Stimulated activated memory B cell treated with anti-CD40 and anti-IgM and Interleukin-4, amounts not matched to agents 10 μg/mL and 1 μg/mL and 100 μg/mL, for 72 hours (primary cell): ENCODE data around the gene KIAA2012.

Experiments
- ATAC-seq: fragments of 150-1000 bp; cut with Tn5 transposase; 2 replicates; pipeline ENCODE4 v1.10.0; 2021
- H3K27ac Mint-ChIP-seq: one replicate; pipeline ENCODE4 v1.8.0; 2022; ENCODE audit warnings: mild to moderate bottlenecking, mixed read lengths
- H3K27me3 Mint-ChIP-seq: one replicate; pipeline ENCODE4 v1.8.0; 2022; ENCODE audit warnings: mixed read lengths
- H3K36me3 Mint-ChIP-seq: one replicate; pipeline ENCODE4 v1.8.0; 2022; ENCODE audit warnings: mixed read lengths
- H3K4me1 Mint-ChIP-seq: one replicate; pipeline ENCODE4 v1.8.0; 2022; ENCODE audit warnings: mixed read lengths
- H3K4me3 Mint-ChIP-seq: one replicate; pipeline ENCODE4 v1.8.0; 2022; ENCODE audit warnings: mild to moderate bottlenecking, moderate library complexity, mixed read lengths
- H3K9me3 Mint-ChIP-seq: one replicate; pipeline ENCODE4 v1.8.0; 2022; ENCODE audit warnings: mixed read lengths

KIAA2012 gene

DNA sequence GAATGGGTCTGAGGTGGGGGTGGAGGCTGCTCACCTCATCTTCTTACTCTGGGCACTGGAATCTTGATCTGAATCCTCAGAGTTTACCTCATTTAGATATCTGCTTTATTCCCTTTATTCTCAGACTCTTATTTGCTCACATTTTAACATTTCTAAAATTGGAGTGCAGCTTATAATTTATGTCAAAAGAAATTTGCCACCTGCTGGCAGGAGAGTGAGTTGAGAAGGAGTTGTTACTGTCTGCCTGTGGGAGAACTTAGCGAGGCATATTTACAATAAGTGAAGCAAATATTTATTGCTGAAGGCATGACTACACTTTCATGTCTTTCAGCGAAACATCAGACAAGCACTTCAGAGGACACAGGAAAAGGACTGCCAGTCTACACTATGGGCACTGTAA, 16.4 kb upstream of the KIAA2012 start:
- Mint-ChIP-seq H3K9me3 (peaks cover 3% of the 10 kb centered on the region), H3K36me3 (no peaks in the 10 kb centered on the region), H3K27me3 (peaks cover 61% of the 10 kb centered on the region), H3K27ac (no peak overlapping the region), H3K4me1 (no peaks in the 10 kb centered on the region), H3K4me3 (no peak overlapping the region)
- ATAC-seq = no peak

DNA sequence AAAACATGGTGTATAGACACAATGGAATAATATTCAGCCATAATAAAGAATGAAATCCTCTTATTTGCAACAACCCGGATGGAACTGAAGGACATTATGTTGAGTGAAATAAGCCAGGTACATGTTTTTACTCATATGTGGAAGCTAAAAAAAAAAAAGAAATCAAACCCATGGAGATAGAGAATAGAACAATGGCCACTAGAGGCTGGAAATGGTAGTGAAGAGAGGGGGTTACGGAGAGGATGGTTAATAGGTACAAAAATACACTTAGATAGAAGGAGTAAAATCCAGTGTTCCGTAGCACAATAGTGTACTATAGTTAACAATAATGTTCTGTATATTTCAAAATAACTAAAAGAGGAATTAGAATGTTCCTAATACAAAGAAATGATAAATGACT, 12.8 kb upstream of the KIAA2012 start:
- ATAC-seq = no peak
- H3K27ac Mint-ChIP-seq = no peak overlapping the region
- peaks cover 3% of the 10 kb centered on the region for H3K9me3 Mint-ChIP-seq
- H3K4me1 Mint-ChIP-seq = no peaks in the 10 kb centered on the region
- peaks cover 57% of the 10 kb centered on the region for H3K27me3 Mint-ChIP-seq
- H3K36me3 Mint-ChIP-seq = no peaks in the 10 kb centered on the region
- H3K4me3 Mint-ChIP-seq = no peak overlapping the region

DNA sequence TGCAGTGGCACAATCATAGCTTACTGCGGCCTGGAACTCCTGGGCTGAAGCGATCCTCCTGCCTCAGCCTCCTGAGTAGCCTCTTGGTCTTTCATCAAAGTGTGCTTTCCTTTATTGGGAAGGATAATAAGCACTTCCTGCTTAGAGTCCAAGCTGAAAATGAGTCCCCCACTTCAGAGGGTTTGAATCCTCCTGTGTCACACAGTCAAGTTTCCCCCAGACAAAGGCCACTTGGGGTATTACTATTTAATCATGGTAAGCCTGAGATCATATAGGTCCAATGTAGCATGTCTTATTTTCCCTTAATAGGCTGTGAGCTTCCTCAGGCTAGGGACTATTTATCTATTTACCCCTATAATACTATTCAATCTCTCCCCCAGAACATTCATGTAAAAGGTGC, 11.4 kb upstream of the KIAA2012 start:
- H3K9me3 Mint-ChIP-seq = peaks cover 3% of the 10 kb centered on the region
- H3K36me3 Mint-ChIP-seq = no peaks in the 10 kb centered on the region
- no peak overlapping the region for H3K4me3 Mint-ChIP-seq
- H3K27ac Mint-ChIP-seq = no peak overlapping the region
- no peaks in the 10 kb centered on the region for H3K4me1 Mint-ChIP-seq
- H3K27me3 Mint-ChIP-seq = peaks cover 49% of the 10 kb centered on the region
- no peak for ATAC-seq

DNA sequence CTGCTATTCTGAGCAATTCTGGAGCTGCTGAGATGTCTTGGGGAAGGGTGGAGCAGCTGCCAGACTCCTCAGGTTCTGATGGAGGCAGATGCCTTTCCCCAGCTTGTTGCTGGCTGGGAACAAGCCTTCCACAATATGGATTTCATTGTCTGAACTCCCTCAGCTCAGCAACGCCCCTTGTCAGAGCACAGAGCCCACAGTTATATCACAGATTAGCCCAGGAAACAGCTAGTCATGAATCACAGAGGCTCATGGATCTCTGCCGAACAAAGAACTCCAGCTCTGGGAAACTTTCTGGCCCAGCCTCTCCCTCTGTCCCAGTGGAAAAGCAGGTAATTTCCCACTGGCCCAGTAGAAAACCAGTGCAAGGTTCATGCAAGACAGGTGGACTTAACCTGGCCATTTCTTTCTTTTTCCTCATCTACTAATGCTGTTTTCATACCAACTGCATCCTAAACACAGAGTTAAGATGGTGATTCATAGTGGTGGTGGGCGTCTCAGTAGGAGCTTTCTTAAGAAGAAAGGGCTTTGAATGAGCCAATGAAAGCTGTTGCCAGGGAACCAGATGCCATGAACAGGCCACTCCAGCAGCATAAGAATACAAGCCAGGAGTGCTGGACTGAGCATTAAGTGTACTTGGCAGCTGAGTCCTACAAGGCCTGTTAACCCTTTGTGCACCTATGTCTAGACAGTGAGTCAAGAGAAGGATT, 8.7 kb upstream of the KIAA2012 start:
- H3K27ac Mint-ChIP-seq = no peak overlapping the region
- H3K9me3 Mint-ChIP-seq = peaks cover 3% of the 10 kb centered on the region
- H3K4me1 Mint-ChIP-seq = no peaks in the 10 kb centered on the region
- no peak overlapping the region for H3K4me3 Mint-ChIP-seq
- no peak for ATAC-seq
- H3K36me3 Mint-ChIP-seq = no peaks in the 10 kb centered on the region
- peaks cover 33% of the 10 kb centered on the region for H3K27me3 Mint-ChIP-seq

DNA sequence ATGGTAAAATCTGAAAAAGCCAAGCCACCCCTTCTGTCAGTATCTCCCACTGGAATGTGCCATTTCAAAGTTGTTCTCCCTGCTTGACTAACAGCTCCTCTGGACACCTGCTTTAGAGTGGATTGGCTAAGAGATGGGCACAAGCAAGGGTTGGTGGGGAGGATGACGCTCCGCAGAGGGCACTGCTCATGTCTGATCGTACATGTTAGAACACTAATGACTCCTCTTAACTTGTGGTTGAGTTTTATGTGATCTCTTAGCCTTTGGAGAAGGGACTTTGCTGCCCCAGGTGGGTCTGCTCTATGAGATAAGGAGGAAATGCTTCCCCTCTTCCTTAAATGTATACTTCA, 8.2 kb upstream of the KIAA2012 start:
- H3K27me3 Mint-ChIP-seq = peaks cover 28% of the 10 kb centered on the region
- no peak overlapping the region for H3K27ac Mint-ChIP-seq
- H3K36me3 Mint-ChIP-seq = no peaks in the 10 kb centered on the region
- H3K4me1 Mint-ChIP-seq = no peaks in the 10 kb centered on the region
- H3K4me3 Mint-ChIP-seq = no peak overlapping the region
- peaks cover 3% of the 10 kb centered on the region for H3K9me3 Mint-ChIP-seq
- ATAC-seq = no peak

DNA sequence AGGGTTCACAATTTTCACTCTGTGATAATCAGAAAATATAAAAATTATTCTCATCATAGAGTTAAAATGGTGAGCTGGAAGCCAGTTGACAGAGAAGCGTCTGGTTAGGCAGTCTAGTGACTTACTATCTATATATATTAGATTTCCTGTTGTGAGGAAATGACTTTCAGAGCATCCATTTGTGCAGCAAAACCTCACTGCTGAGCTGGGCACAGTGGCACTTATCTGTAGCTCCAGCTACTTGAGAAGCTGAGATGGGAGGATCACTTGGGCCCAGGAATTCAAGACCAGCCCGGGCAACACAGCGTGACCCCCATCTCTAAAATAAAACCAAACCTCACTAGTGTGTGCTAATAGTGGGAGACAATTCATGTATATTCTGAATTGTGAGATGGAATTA, 7.2 kb upstream of the KIAA2012 start:
- Mint-ChIP-seq H3K9me3 (no peaks in the 10 kb centered on the region), H3K4me1 (no peaks in the 10 kb centered on the region), H3K27ac (no peak overlapping the region), H3K36me3 (no peaks in the 10 kb centered on the region), H3K4me3 (no peak overlapping the region), H3K27me3 (peaks cover 20% of the 10 kb centered on the region)
- ATAC-seq = no peak

DNA sequence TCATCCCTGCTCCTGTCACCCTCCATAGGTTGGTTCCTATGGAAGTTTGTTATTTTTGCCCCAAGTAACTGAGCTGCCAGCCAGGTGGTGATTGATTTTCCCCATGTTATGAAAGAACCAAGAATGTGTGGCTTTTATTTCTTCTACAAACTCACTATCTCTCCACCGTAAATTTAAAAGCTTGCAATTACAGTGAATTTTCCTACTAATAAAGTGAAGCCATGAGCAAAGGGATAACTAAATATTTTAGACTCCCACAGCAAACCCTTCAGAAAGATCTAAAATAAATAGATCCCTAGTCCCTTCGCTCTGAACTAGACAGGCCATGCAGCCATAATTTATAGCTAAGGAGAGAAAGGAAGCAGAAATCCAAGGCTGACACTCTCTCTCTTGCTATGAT, 6.2 kb upstream of the KIAA2012 start:
- no peak for ATAC-seq
- no peak overlapping the region for H3K4me3 Mint-ChIP-seq
- peaks cover 16% of the 10 kb centered on the region for H3K27me3 Mint-ChIP-seq
- no peaks in the 10 kb centered on the region for H3K4me1 Mint-ChIP-seq
- H3K27ac Mint-ChIP-seq = no peak overlapping the region
- H3K36me3 Mint-ChIP-seq = no peaks in the 10 kb centered on the region
- no peaks in the 10 kb centered on the region for H3K9me3 Mint-ChIP-seq

DNA sequence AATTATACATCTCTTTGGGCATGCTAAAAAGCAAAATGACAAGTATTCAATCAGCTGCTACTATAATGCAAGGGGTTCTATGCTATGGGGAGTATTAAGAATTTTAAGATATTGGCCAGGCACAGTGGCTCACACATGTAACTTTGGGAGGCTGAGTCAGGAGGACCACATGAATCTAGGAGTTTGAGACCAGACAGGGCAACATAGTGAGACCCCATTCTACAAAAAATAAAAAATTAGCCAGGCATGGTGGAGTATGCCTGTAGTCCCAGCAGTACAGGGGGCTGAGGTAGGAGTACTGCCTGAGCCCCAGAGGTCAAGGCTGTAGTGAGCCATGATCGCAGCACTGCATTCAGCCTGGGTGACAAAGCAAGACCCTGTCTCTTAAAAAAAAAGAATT, 5.5 kb upstream of the KIAA2012 start:
- ATAC-seq = no peak
- no peaks in the 10 kb centered on the region for H3K36me3 Mint-ChIP-seq
- H3K9me3 Mint-ChIP-seq = no peaks in the 10 kb centered on the region
- H3K27ac Mint-ChIP-seq = no peak overlapping the region
- peaks cover 16% of the 10 kb centered on the region for H3K27me3 Mint-ChIP-seq
- no peaks in the 10 kb centered on the region for H3K4me1 Mint-ChIP-seq
- no peak overlapping the region for H3K4me3 Mint-ChIP-seq

DNA sequence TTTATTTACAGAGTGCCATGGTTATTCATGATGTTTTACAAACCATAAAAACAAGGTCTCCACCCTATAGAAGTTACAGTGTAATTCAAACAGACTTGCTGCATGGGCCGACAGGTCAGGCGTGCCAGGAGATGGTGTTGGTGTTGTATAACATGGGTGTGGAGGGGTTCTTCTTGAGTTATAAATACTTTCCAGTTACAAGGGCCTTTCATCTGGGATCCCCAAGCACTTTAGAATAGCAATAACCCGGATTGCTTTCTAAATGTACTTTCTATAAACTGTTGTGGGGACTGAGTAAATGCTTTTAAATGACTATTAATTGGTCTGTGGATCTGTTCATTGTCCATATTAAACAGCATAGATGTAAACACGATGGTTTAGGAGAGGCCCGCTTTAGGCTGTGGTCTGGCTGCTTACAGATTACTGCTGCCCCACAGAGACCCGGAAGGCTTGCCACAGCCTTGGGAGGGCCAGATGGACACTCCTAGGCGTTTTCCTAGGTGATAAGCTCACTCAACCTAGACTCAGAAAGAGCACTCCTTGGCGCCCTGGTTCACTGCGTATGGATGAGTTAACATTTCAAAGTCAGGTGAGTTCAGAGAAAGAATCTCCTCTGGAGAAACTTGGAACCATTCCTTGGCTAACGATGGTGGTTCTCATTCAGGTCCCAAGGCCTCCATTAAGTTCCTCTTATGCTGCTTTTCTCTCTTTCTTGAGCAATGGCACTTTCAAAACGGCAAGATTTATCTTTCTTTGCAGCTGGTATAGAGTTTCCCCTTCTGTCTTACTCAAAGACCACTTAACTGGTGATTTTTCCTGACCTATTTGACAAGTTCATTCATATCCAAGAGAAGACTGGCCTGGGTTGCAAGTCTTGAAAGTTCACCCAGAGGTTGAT, 3.6 kb upstream of the KIAA2012 start:
- no peak overlapping the region for H3K4me3 Mint-ChIP-seq
- peaks cover 26% of the 10 kb centered on the region for H3K27me3 Mint-ChIP-seq
- H3K27ac Mint-ChIP-seq = no peak overlapping the region
- H3K9me3 Mint-ChIP-seq = no peaks in the 10 kb centered on the region
- ATAC-seq = no peak
- no peaks in the 10 kb centered on the region for H3K4me1 Mint-ChIP-seq
- no peaks in the 10 kb centered on the region for H3K36me3 Mint-ChIP-seq

DNA sequence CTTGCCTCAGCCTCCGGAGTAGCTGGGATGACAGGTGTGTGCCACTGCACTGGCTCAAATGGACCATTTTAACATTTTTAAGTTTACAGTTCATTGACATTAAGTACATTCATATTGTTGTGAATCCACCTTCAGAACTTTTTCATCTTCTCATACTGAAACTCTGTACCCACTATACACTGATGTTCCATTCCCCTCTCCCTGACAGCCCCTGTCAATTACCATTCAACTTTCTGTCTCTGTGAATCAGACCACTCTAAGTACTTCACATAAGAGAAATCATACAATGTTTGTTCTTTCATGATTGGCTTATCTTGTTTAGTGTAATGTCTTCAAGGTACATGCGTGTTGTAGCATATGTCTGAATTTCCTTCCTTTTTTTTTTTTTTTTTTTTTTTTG, 1.9 kb upstream of the KIAA2012 start:
- Mint-ChIP-seq H3K4me1 (no peaks in the 10 kb centered on the region), H3K36me3 (no peaks in the 10 kb centered on the region), H3K4me3 (no peak overlapping the region), H3K9me3 (no peaks in the 10 kb centered on the region), H3K27ac (no peak overlapping the region), H3K27me3 (peaks cover 16% of the 10 kb centered on the region)
- no peak for ATAC-seq

DNA sequence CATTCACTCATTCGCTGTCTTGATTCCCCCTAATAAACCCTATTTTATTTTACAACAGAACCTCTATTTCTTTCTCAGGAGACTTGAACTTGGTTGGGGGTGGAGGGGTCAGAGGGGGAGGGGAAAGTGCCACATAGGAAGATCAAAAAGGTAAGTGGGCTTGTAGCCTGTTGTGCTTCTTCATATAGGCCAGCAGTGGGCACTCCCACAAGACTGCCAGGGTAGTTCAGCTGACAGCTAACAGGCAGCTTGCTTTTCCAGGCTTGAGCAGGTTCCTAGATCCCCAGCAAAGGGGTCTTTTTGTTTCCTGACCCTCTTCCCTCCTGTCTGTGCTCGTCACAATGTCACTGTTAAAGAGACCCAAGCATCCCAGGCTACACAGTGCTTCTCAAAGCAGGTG, 829 bp upstream of the KIAA2012 start:
- H3K9me3 Mint-ChIP-seq = no peaks in the 10 kb centered on the region
- H3K27ac Mint-ChIP-seq = no peak overlapping the region
- peaks cover 16% of the 10 kb centered on the region for H3K27me3 Mint-ChIP-seq
- no peak for ATAC-seq
- H3K4me1 Mint-ChIP-seq = no peaks in the 10 kb centered on the region
- H3K4me3 Mint-ChIP-seq = no peak overlapping the region
- H3K36me3 Mint-ChIP-seq = no peaks in the 10 kb centered on the region

DNA sequence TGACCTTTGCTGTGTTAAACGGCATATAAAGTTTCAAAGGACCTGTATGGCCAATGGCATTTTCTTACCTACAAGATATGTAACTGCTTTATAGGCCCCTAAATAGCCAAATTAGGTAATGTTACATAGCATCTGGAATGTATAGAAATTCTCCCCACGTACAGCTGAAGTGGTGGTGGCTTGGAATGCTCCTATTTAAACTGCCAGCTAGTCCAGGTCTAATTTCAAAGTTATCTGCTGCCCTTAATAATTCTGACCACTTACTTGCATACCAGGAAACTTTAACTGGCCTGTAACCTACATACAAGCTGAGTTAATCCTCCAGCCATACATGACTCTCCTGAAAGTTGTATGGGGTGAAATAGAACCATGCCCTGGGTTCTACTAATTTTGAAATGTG, 1.3 kb downstream of the KIAA2012 start:
- H3K27me3 Mint-ChIP-seq = peaks cover 16% of the 10 kb centered on the region
- H3K36me3 Mint-ChIP-seq = no peaks in the 10 kb centered on the region
- no peak overlapping the region for H3K4me3 Mint-ChIP-seq
- no peak overlapping the region for H3K27ac Mint-ChIP-seq
- no peaks in the 10 kb centered on the region for H3K4me1 Mint-ChIP-seq
- H3K9me3 Mint-ChIP-seq = no peaks in the 10 kb centered on the region
- no peak for ATAC-seq

DNA sequence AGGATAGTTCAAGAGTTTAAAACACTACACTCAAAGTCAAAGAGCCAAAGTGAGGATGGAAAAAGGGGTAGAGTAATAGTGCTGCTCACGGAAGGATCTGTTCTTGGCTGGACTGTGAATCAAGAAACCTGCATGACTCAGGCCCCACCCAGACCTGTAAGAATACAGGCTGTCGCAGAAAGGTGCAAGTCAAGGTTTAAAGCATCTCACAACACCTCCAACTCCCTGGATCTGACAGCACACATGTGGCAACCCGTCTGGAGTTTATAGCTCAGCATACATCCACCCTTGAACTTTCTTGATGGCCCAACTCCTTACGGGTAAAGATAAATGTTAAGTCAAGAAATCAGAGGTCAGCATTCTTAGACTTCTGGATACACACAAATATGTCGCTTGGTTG, 6.3 kb downstream of the KIAA2012 start:
- Mint-ChIP-seq H3K36me3 (no peaks in the 10 kb centered on the region), H3K4me1 (no peaks in the 10 kb centered on the region), H3K27me3 (no peaks in the 10 kb centered on the region), H3K27ac (no peak overlapping the region), H3K4me3 (no peak overlapping the region), H3K9me3 (no peaks in the 10 kb centered on the region)
- no peak for ATAC-seq

DNA sequence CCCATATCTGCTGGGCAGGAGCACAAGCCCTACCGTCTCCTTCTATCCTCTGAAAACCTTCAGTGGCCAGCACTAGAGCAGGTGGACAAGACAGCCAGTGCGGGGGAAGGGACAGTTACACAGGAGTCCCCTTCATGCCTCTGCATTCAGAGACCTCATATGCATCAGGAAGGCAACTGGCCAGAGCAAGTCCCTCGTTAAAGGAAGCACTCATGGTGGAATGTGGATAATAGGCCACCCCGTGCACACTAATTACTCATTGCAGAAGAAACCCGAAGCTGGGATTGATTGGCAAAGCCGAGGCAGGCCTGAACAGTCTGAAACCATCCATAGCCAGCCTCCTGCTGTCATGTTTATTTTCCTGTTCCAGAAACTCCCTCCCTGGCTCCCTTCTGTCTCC, 11.2 kb downstream of the KIAA2012 start:
- ATAC-seq = no peak
- no peak overlapping the region for H3K4me3 Mint-ChIP-seq
- no peaks in the 10 kb centered on the region for H3K36me3 Mint-ChIP-seq
- H3K9me3 Mint-ChIP-seq = no peaks in the 10 kb centered on the region
- no peaks in the 10 kb centered on the region for H3K4me1 Mint-ChIP-seq
- no peaks in the 10 kb centered on the region for H3K27me3 Mint-ChIP-seq
- no peak overlapping the region for H3K27ac Mint-ChIP-seq

DNA sequence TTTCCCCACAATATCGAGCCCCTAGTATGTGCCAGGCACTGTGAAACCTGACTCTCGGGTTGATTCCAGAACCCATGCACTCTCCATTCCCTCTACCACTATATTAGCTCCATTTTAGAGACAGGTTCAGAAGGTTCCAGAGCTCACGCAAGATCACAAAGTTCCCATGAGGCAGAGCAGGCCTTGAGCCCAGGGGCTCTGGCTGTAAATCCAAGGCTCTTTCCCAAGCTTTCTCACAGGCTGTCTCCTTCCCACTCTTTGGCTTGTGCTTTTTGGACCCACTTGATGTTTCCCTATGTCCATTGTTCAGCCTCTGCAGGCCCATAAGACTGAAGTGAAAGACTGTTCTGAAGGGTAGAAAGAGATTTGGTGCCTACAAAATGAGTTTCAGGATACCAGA, 15.7 kb downstream of the KIAA2012 start:
- Mint-ChIP-seq H3K27ac (no peak overlapping the region), H3K9me3 (no peaks in the 10 kb centered on the region), H3K27me3 (peaks cover 17% of the 10 kb centered on the region), H3K36me3 (no peaks in the 10 kb centered on the region), H3K4me3 (no peak overlapping the region), H3K4me1 (peaks cover 9% of the 10 kb centered on the region)
- ATAC-seq = no peak

DNA sequence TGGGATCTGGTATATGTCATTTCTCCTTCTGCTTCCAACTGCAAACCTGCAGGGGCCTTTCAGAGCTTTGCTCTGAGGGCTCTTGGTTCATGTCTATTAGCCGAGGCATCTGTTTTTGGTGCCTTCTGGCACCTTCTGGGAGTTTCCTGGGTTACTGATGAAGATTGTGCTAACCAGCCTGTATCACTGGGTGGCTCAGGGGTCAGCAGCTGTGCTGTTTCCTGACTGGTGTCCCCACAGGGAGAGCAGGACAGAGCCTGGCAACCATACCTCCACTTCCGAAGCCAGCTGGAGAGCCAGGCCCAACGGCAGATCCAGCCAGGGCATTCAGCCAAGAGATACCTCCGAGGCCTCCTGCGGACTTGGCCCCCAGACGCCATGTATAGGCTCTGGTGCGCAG, 17.5 kb downstream of the KIAA2012 start:
- Mint-ChIP-seq H3K9me3 (no peaks in the 10 kb centered on the region), H3K4me3 (no peak overlapping the region), H3K4me1 (peaks cover 9% of the 10 kb centered on the region), H3K36me3 (no peaks in the 10 kb centered on the region), H3K27me3 (peaks cover 19% of the 10 kb centered on the region), H3K27ac (no peak overlapping the region)
- ATAC-seq = no peak
